HG02973 (cell line): Measurements from ENCODE around the gene BICRA.
"Not testable (repeated sequence)": the region's sequence is repeated elsewhere in the genome, so short reads cannot be mapped to it uniquely, and the experiment has no call there.

Experiments
- ATAC-seq: cut with Tn5 transposase; IDR thresholded peaks from one replicate; pipeline ENCODE4 v1.9.1; 2021; ENCODE audit warnings: moderate library complexity; ENCODE audit not compliant: unreplicated experiment

BICRA gene

DNA sequence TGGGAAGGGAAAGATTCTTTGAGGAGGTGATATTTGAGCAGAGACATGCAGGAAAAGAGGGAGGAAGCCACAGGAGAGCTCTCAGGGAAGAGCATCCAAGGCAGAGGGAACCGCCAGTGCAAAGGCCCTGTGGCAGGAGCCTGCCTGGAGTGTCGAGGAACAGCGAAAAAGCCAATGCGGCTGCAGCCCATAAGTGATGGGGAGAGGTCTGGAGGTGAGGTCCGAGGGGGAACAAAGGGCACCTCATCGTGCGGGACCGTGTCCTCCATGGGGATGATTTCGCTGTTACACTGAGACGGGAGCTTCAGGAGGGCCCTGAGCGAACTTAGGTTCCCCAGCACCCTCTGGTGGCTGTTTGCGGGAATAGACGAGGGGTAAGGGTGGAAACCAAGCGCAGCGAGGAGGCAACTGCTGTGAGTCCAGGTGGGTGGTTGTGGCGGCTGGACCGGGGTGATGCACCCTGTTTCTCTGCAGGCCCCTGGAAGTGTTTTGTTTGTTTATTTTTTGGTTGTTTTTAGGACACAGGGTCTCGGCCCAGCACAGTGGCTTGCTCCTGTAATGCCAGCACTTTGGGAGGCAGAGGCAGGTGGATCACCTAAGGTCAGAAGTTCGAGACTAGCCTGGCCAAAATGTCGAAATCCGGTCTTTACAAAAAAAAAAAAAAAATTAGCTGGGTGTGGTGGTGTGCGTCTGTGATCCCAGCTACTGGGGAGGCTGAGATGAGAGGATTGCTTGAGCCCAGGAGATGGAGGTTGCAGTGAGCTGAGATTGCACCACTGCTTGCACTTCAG, 98.4 kb downstream of the BICRA start:
- ATAC-seq = no peak

GRCh38 chr19:47711652-47712242, 102.8 kb downstream of the BICRA start:
- ATAC-seq = no peak

DNA sequence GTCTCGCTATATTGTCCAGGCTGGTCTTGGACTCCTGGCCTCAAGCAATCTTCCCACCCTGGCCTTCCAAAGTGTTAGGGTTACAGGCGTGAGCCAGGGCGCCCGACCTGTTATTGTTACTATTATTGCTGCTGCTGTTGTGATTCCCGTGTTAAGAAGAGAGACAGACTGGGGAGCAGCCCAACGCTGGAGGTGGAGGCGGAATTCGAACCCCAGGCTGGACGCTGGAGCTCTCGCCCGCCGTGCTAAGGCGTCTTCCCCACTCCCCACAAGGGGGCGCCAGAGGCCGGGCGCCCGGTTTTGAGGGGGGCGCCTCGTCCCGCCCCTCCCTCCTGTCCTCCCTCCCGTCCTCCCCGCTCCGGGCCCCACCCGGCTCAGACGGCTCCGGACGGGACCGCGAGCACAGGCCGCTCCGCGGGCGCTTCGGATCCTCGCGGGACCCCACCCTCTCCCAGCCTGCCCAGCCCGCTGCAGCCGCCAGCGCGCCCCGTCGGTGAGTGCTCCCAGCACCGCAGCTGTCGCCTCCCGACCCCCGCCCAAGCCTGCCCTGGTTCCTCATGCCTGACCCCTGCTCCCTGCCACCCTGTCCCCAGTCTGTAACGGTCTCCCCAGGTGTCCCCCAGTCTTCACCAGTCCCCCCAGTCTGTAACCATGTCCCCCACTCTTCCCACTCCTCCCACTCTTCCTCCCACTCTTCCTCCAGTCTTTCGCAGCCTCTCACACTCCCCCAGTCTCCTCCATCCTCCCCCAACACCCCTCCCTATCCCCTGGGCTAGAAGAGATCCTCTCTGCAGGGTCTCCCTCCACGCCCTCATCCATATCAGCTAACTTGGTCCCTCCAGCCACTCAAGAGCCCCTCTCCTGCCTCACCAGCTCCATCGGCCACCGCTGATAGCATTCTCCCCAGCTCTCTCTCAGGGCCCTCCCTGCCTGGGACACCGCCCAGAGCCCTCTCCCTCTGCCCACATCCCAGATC, 104.4 kb downstream of the BICRA start, which contains the start of gene EHD2:
EHD2 (plus strand) TSS at position 377 of the 976 bp plus-strand sequence. CDS start 3,191 bp downstream, outside the sequence.
- ATAC-seq = no peak

DNA sequence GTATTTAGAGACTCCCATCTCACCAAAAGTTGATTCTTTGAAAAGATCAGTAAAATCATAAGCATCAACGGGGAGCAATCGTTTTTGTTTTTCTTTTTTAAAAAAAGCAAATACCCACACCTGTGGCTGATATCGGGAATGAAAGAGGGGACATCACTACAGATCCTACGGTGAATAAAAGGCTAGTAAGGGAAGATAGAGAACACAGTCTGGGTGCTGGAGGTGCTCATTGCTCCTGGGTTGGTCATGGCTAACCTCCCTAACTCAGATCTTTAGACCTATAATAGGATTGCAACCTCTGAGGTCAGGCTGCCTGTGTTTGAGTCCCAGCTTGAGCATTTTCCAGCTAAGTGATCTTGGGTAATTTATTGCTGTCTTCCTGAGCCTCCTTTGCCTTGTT, 105.4 kb downstream of the BICRA start:
- no peak for ATAC-seq

DNA sequence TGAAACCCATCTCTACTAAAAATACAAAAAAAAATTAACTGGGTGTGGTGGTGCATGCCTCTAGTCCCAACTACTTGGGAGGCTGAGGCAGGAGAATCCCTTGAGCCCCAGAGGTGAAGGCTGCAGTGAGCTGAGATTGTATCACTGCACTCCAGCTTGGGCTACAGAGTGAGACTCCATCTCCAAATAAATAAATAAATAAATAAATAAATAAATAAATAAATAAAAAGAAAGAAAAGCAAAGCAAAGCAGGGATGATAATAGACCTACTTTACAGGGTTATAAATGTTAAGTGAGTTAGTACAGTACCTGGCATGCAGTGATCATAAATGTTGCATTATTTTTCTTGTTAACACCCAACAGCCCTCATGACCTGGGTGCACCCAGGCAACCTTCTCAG, 105.9 kb downstream of the BICRA start:
- not testable (repeated sequence) for ATAC-seq

DNA sequence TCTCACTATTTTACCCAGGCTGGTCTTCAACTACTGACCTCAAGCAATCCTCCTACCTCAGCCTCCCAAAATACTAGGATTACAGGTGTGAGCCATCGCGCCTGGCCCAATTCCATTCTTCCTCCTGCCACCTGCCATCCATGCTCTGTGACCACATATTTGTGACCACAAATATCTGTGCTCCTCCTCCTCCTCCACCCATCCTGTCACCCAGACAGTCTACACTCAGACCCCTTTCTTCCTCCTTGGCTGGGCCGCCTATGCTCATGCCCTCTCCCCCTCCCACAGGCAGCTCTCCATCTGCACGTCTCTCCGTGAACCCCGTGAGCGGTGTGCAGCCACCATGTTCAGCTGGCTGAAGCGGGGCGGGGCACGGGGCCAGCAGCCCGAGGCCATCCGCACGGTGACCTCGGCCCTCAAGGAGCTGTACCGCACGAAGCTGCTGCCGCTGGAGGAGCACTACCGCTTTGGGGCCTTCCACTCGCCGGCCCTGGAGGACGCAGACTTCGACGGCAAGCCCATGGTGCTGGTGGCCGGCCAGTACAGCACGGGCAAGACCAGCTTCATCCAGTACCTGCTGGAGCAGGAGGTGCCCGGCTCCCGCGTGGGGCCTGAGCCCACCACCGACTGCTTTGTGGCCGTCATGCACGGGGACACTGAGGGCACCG, 107.5 kb downstream of the BICRA start:
- ATAC-seq = no peak

- ATAC-seq = not testable (repeated sequence)
Measured at GRCh38 chr19:47718415-47719046, 109.6 kb downstream of the BICRA start.

- ATAC-seq = no peak
Measured at GRCh38 chr19:47719047-47719859, 110.3 kb downstream of the BICRA start.

DNA sequence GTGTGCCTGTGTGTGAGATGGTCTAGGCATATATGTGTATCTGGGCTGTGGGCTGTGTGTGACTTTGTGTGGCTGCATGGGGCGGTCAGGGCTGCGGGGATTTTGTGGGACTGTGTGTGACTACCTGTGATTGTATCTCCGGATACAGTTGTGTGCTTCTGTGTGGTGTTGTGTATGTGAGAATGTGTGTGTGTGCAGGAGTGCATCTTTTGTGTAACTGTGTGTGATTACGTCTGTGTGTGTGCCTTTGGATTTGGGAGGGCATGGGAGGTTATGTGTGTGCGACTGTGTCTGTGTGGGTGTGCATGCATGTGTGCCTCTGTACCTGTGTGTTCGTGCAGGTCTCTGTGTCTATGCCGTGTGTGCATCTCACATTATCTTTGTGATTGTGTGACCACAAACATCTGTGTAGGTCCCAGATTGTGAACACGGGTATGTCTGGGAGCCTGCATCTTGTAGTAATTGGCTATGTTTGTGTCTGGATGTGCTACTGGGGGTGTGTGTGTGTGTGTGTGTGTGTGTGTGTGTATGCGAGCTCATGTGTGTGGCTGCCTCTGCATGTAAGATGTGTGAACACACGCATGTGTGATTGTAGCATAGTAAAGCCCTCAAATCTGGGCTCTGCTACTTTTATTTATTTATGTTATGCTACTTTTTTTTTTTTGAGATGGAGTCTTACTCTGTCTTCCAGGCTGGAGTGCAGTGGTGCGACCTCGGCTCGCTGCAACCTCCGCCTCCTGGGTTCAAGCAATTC, 111.9 kb downstream of the BICRA start:
- ATAC-seq = no peak

GRCh38 chr19:47723581-47723940, 114.6 kb downstream of the BICRA start:
- ATAC-seq = no peak

- no peak for ATAC-seq
Measured at GRCh38 chr19:47725759-47726401, 116.9 kb downstream of the BICRA start.

DNA sequence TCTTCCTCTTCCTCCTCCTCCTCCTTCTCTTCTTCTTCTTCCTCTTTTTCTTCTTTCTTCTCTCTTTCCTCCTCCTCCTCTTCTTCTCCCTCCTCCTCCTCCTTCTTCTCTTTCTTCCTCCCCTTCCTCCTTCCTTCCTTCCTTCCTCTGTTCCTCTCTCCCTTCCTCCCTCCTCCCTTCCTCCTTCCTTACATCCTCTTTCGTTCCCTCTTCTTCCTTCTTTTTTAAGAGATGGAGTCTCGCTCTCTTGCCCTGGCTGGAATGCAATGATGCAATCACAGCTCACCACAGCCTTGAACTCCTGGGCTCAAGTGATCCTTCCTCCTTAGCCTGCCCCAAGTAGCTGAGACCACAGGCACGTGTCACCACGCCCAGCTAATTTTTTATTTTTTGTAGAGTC, 117.5 kb downstream of the BICRA start:
- no peak for ATAC-seq

- ATAC-seq = not testable (repeated sequence)
Measured at GRCh38 chr19:47728295-47728694, 119.4 kb downstream of the BICRA start.

DNA sequence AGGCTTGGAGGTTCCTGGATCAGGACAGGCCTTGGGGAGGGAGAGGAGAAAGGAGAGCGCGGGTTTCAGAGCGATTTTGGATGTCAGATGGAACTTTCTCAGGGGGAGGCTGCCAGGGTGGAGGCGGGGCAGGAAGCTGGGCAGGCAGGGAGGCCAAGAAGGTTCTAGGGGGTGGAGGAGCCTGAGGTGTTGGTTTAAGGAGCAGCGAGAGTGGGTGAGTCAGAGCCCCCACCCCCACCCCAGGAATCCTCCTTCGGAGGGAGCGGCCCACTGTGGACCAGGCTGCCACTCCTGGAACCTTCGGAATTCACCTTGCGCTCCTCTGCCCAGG, 120.5 kb downstream of the BICRA start:
- no peak for ATAC-seq

DNA sequence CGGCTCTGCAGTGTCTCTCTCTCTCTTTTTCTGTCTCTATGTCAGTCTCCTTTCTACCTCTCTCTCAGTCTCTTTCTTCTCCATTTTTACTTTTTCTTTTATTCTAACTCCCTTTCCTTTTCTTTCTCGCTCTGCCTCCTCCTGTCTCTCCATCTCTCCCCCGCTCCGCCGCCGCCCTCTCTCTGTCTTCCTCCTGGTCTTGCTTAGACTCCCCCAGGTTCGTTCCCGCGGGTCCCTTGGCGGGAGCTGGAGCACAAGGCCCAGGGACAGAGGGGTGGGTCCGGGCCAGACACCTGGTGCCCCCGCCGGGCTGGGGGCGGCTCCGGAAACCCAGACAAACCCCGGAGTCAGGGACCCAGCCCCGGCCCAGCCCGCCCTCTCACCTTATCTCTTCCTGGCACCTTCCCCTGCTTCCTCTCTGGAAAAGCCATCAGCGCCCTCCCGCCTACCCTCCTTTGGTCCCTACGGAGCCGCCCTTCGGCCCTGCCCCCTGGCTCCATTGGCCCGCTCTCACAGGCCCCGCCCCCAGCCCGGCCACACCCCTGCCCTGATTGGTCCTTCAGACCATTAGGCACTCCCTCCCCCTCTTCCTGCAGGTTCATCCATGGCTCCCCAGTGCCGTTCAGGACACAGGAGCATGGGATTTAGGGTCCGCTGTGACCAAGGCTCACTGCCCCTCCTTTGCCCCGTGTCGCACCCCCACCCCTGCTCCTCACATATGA, 121.0 kb downstream of the BICRA start:
- ATAC-seq = no peak

GRCh38 chr19:47730521-47730889, 121.6 kb downstream of the BICRA start:
- ATAC-seq = no peak

DNA sequence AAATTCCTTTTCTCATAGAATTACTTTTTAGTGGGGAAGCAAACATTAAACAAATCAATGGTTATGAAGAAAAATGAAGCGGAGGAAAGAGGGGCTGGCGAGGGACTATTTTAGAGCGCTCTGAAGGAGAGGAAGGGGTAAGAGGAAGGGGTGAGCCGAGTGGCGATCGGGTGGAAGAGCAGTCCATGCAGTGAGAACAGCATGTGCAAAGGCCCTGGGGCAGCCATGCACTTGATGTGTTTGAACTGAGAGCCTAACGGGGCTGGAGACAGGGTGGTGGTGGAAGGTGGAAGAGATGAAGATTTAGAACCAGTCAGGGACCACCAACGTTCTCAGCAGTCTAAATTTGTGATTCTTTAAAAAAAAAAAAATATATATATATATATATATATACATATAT, 122.0 kb downstream of the BICRA start:
- ATAC-seq = no peak

DNA sequence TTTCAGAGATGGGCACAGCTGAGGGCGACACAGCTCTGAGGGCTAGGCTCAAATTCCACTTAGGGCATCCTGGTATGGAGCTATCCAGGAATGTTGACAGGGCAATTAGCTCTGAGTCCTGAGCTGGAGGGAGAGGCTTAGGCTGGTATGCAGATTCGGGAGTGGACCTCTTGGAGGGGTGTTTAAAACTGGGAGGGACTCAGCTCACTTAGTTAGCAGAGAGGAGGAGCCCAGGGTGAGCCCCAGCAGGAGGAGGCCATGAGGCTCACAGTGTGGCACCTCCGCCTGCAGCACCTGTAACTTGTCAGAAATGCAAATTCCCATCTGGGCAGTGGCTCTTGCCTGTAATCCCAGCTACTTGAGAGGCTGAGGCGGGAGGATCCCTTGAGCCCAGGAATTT, 126.2 kb downstream of the BICRA start:
- ATAC-seq = no peak
